ENCODE measurements around the gene WDR17.

DNA sequence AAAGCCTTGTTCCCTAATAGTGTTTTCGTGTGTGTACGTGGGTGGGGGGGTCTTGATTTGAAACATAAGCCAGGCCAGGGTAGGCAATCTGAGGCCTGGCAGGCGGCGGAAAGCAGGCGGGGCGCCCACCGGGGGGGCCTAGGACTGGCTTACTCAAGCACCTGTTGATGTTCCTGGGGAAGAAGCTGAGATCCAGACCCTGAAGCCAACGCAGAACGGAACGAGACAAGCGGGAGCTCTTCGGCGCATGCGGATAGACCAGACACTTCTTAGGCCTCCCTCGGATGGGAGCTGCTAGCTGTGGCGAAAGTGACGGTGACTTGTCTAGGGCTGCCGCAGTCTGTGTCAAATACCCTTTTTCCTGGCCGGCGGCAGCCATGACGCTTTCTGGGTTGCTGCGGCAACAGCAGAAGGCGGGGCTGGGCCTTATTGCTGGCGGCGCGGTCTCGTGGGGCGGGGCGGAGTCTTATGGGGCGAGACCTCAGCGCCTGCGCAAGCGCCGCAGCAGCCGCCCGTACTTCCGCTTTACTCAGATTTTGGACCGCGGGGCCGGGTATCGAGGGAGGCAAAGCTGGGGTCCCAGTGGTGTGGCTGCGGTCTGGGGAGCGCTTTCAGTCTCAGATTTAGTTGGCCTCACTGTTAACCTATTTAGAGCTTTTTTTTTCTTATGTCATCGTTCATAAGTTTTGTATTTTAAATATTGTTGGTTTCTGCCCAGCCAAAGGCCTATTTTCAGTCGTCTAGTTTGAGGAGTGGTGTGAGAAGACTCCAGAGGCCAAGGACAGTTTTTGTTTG, 129.7 kb downstream of the WDR17 start, which contains the start of gene SPATA4:
- TF ChIP-seq, protein P1, sequence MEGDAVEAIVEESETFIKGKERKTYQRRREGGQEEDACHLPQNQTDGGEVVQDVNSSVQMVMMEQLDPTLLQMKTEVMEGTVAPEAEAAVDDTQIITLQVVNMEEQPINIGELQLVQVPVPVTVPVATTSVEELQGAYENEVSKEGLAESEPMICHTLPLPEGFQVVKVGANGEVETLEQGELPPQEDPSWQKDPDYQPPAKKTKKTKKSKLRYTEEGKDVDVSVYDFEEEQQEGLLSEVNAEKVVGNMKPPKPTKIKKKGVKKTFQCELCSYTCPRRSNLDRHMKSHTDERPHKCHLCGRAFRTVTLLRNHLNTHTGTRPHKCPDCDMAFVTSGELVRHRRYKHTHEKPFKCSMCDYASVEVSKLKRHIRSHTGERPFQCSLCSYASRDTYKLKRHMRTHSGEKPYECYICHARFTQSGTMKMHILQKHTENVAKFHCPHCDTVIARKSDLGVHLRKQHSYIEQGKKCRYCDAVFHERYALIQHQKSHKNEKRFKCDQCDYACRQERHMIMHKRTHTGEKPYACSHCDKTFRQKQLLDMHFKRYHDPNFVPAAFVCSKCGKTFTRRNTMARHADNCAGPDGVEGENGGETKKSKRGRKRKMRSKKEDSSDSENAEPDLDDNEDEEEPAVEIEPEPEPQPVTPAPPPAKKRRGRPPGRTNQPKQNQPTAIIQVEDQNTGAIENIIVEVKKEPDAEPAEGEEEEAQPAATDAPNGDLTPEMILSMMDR (IDR thresholded peaks at IDR 0.05; ENCODE audit: low read depth, low read length, poor library complexity, severe bottlenecking): no peak
- no peak for TF ChIP-seq EZH2phosphoT487 (IDR thresholded peaks at IDR 0.05; ENCODE audit: borderline replicate concordance, low read length)

Measured in DOHH2 (cell line).